GM23338 (cell line): ENCODE measurements around the gene LYPD5. TPM values are rescaled to one million over a fixed set of nuclear protein-coding genes. Genes with fewer than 3 reads are reported as not detected.

Experiments used
- ATAC-seq: fragments of 200-7000 bp; cut with Tn5 transposase; 3 replicates; pipeline ENCODE4 v1.9.1; 2020
- DNase-seq: peaks from one replicate; pipeline ENCODE4 v3.0.0-alpha.2; 2015; ENCODE audit warnings: low spot score
- H2AFZ ChIP-seq: fragments of 200-600 bp; sonication (generic); 2 replicates; pipeline ENCODE4 v1.8.0; 2016; ENCODE audit warnings: antibody characterized with exemption, mild to moderate bottlenecking, moderate library complexity
- H3F3A ChIP-seq: fragments of 200-600 bp; sonication (generic); replicated peaks from 2 replicates; pipeline ENCODE4 v1.8.0; 2017; ENCODE audit warnings: antibody characterized with exemption, mixed run types, low read depth
- H3K27ac ChIP-seq: fragments of 200-600 bp; sonication (generic); 2 replicates; pipeline ENCODE4 v1.6.1; 2016; ENCODE audit warnings: low read depth
- H3K27me3 ChIP-seq: fragments of 200-600 bp; sonication (generic); 2 replicates; pipeline ENCODE4 v1.8.0; 2016; ENCODE audit warnings: mild to moderate bottlenecking, mixed run types, moderate library complexity; ENCODE audit not compliant: insufficient read depth
- H3K36me3 ChIP-seq: fragments of 200-600 bp; sonication (generic); 2 replicates; pipeline ENCODE4 v1.8.0; 2016; ENCODE audit warnings: mild to moderate bottlenecking; ENCODE audit not compliant: insufficient read depth
- H3K4me1 ChIP-seq: fragments of 200-600 bp; sonication (generic); 2 replicates; pipeline ENCODE4 v1.8.0; 2016; ENCODE audit warnings: mild to moderate bottlenecking, moderate library complexity; ENCODE audit not compliant: insufficient read depth
- H3K4me2 ChIP-seq: fragments of 200-600 bp; sonication (generic); 2 replicates; pipeline ENCODE4 v1.7.1; 2017; ENCODE audit warnings: mixed run types
- H3K4me3 ChIP-seq: fragments of 200-600 bp; sonication (generic); 2 replicates; pipeline ENCODE4 v1.6.1; 2016; ENCODE audit warnings: mixed run types
- H3K79me2 ChIP-seq: fragments of 200-600 bp; sonication (generic); replicated peaks from 2 replicates; pipeline ENCODE4 v1.8.0; 2017; ENCODE audit warnings: mild to moderate bottlenecking; ENCODE audit not compliant: insufficient read depth
- H3K9me2 ChIP-seq: fragments of 200-600 bp; sonication (generic); 2 replicates; pipeline ENCODE4 v1.8.0; 2017; ENCODE audit not compliant: insufficient read depth
- H4K20me1 ChIP-seq: fragments of 200-600 bp; sonication (generic); replicated peaks from 2 replicates; pipeline ENCODE4 v1.8.0; 2017; ENCODE audit warnings: mild to moderate bottlenecking; ENCODE audit not compliant: insufficient read depth
- H3K27ac Mint-ChIP-seq: 2 replicates; pipeline ENCODE4 v1.8.0; 2020; ENCODE audit warnings: inconsistent platforms, mild to moderate bottlenecking, moderate library complexity, mixed read lengths
- H3K27me3 Mint-ChIP-seq: 3 replicates; pipeline ENCODE4 v1.8.0; 2022; ENCODE audit warnings: low read depth, mild to moderate bottlenecking, moderate library complexity, mixed read lengths, inconsistent platforms; ENCODE audit not compliant: insufficient read depth, poor library complexity
- H3K36me3 Mint-ChIP-seq: 3 replicates; pipeline ENCODE4 v1.8.0; 2021; ENCODE audit warnings: low read depth, mild to moderate bottlenecking, inconsistent platforms, moderate library complexity, mixed read lengths
- H3K4me1 Mint-ChIP-seq: 3 replicates; pipeline ENCODE4 v1.8.0; 2020; ENCODE audit warnings: mild to moderate bottlenecking, inconsistent platforms, mixed read lengths
- H3K4me3 Mint-ChIP-seq: 3 replicates; pipeline ENCODE4 v1.8.0; 2021; ENCODE audit warnings: moderate library complexity, mild to moderate bottlenecking, inconsistent platforms, mixed read lengths
- H3K9me3 Mint-ChIP-seq: 3 replicates; pipeline ENCODE4 v1.8.0; 2020; ENCODE audit warnings: moderate library complexity, mild to moderate bottlenecking, inconsistent platforms, mixed read lengths
- CREB1 ChIP-seq: fragments of 250-450 bp; sonication (Bioruptor Pico); IDR thresholded peaks from 2 replicates; pipeline ENCODE4 v1.5.0; 2020; ENCODE audit warnings: low read depth, mild to moderate bottlenecking, moderate library complexity
- ZNF114 ChIP-seq: fragments of 250-450 bp; sonication (Bioruptor Pico); IDR thresholded peaks from 2 replicates; pipeline ENCODE4 v1.5.0; 2020; ENCODE audit warnings: mild to moderate bottlenecking, moderate library complexity
- long read RNA-seq: library from polyadenylated mRNA; unstranded; transcript quantifications from one replicate; pipeline ENCODE4 v2.0.0, GENCODE V29; 2020; ENCODE audit not compliant: unreplicated experiment
- polyA plus RNA-seq: library from polyadenylated mRNA; unstranded; fragments of >200 nt; fragmentation: Nextera tagmentation; extraction: Ambion mirVana; gene quantifications from 2 replicates; pipeline ENCODE4 v1.2.1, GENCODE V29; 2016
- total RNA-seq: library from RNA; depleted of rRNA; stranded (reverse); fragments of >200 nt; shearing (Covaris generic); gene quantifications from 2 replicates; pipeline ENCODE4 v1.2.3, GENCODE V29; 2014; rRNA removed
- TF ChIP-seq, protein P1 (sequence below): IDR thresholded peaks from one replicate; pipeline ENCODE4 v1.6.1; 2018; ENCODE audit warnings: antibody characterized with exemption; ENCODE audit not compliant: unreplicated experiment
- TF ChIP-seq, protein P2 (sequence below), 2 experiments: fragments of 200-600 bp in 1 of 2; sonication (generic) in 1 of 2; conservative IDR thresholded peaks; 2 replicates each; pipeline versions ENCODE4 v1.5.1 to v1.6.1; 2016 to 2017; ENCODE audit warnings: antibody characterized with exemption in 2 of 2, low read depth in 2 of 2, mild to moderate bottlenecking in 2 of 2, moderate library complexity in 1 of 2

The LYPD5 gene, protein sequence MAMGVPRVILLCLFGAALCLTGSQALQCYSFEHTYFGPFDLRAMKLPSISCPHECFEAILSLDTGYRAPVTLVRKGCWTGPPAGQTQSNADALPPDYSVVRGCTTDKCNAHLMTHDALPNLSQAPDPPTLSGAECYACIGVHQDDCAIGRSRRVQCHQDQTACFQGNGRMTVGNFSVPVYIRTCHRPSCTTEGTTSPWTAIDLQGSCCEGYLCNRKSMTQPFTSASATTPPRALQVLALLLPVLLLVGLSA
- 0.54 and 1.1 TPM in 2 replicates for total RNA-seq
- polyA plus RNA-seq: 0.61 and 1.5 TPM in 2 replicates
- long read RNA-seq: 0 reads

DNA sequence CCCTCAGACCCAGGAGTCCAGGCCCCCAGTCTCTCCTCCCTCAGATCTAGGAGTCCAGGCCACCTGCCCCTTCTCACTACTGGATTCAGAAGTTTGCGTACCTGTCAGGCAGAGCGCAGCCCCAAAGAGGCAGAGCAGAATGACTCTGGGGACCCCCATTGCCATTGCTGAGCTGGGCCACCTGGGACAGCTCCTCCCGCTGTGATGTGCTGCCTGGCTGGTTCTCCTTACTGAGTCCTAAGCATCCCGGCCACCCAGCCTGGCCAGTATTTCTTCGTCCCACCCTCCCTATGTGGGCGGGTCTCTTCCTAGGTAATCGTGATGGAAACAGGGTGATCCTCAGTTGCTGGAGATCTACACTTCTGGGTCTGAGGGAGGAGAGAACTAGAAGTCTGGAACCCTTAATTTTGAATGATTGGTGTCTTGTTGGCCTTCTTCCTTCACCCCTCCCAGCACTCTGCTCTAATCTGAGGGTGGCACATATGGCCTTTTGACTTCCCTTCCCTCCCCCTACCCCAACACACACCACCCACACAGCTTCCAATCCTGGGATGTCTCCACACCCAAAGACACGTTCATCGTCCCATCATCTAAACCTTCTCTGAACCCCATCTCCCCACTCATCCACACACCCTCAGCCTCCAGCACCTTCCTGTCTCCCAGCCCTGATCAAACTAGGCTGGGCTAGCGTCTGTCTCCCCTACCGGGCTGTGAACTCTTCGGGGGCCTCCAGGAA is at the start of gene LYPD5:
Gene LYPD5, minus strand, starts transcription at position 232 of the 736 bp plus-strand sequence. Its CDS starts 67 bp downstream, at position 165.
- Histone ChIP-seq H3K79me2 (no peaks in the 10 kb centered on the region), H3K9me2 (0 out of 2 replicates have a peak, but pooled peaks cover 4% of the 10 kb centered on the region), H3K27me3 (peaks cover 28% of the 10 kb centered on the region), H3K4me2 (no peak within 1 kb of the TSS), H3K4me1 (no peaks in the 10 kb centered on the region), H3K27ac (no peak within 1 kb of the TSS), H3K36me3 (no peaks in the 10 kb centered on the region), H2AFZ (no peak within 1 kb of the TSS), H4K20me1 (no peaks in the 10 kb centered on the region), H3K4me3 (no peak within 1 kb of the TSS), H3F3A (no peaks in the 10 kb centered on the region)
- H3K4me3 Mint-ChIP-seq: no peak within 1 kb of the TSS
- TF ChIP-seq, protein P1, sequence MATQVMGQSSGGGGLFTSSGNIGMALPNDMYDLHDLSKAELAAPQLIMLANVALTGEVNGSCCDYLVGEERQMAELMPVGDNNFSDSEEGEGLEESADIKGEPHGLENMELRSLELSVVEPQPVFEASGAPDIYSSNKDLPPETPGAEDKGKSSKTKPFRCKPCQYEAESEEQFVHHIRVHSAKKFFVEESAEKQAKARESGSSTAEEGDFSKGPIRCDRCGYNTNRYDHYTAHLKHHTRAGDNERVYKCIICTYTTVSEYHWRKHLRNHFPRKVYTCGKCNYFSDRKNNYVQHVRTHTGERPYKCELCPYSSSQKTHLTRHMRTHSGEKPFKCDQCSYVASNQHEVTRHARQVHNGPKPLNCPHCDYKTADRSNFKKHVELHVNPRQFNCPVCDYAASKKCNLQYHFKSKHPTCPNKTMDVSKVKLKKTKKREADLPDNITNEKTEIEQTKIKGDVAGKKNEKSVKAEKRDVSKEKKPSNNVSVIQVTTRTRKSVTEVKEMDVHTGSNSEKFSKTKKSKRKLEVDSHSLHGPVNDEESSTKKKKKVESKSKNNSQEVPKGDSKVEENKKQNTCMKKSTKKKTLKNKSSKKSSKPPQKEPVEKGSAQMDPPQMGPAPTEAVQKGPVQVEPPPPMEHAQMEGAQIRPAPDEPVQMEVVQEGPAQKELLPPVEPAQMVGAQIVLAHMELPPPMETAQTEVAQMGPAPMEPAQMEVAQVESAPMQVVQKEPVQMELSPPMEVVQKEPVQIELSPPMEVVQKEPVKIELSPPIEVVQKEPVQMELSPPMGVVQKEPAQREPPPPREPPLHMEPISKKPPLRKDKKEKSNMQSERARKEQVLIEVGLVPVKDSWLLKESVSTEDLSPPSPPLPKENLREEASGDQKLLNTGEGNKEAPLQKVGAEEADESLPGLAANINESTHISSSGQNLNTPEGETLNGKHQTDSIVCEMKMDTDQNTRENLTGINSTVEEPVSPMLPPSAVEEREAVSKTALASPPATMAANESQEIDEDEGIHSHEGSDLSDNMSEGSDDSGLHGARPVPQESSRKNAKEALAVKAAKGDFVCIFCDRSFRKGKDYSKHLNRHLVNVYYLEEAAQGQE: peak; percentile 51
- TF ChIP-seq, protein P2, sequence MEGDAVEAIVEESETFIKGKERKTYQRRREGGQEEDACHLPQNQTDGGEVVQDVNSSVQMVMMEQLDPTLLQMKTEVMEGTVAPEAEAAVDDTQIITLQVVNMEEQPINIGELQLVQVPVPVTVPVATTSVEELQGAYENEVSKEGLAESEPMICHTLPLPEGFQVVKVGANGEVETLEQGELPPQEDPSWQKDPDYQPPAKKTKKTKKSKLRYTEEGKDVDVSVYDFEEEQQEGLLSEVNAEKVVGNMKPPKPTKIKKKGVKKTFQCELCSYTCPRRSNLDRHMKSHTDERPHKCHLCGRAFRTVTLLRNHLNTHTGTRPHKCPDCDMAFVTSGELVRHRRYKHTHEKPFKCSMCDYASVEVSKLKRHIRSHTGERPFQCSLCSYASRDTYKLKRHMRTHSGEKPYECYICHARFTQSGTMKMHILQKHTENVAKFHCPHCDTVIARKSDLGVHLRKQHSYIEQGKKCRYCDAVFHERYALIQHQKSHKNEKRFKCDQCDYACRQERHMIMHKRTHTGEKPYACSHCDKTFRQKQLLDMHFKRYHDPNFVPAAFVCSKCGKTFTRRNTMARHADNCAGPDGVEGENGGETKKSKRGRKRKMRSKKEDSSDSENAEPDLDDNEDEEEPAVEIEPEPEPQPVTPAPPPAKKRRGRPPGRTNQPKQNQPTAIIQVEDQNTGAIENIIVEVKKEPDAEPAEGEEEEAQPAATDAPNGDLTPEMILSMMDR (conservative IDR thresholded peaks at IDR 0.05; ENCODE audit: low read depth in 2 of 2): no peak
- H3K9me3 Mint-ChIP-seq: no peaks in the 10 kb centered on the region
- no peaks in the 10 kb centered on the region; the same call in 1 of the 3 replicates for H3K4me1 Mint-ChIP-seq
- DNase-seq: no peak
- H3K36me3 Mint-ChIP-seq: no peaks in the 10 kb centered on the region
- no peak for ATAC-seq
- H3K27me3 Mint-ChIP-seq: peaks cover 35% of the 10 kb centered on the region
- no peak within 1 kb of the TSS for H3K27ac Mint-ChIP-seq

DNA sequence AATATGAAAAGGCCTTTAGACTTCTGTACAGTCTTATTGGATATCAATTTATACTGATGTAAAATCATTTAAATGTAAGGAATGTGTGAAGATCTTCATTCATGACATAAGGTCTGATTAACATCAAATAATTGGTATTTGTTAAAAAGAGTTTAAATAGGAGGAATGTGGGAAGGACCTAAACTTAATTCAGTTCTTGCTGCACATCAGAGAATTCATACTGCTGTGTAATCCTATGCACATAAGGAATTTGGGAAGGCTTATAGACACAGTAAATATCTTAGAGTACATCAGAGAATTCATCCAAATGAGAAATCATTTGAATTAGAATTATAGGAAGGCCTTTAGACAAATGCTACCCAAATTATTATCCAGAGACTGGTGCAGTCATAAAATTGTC is 46.6 kb upstream of the LYPD5 start:
- ATAC-seq (no peak), DNase-seq (no peak)
- Histone ChIP-seq H2AFZ (no peak overlapping the region), H3K9me2 (no peaks in the 10 kb centered on the region), H3K4me3 (no peak overlapping the region), H3K36me3 (peaks cover 57% of the 10 kb centered on the region), H3K4me1 (no peaks in the 10 kb centered on the region), H3K27ac (peak overlapping the region; percentile 5; the same call in 1 of the 2 replicates), H3K4me2 (no peak overlapping the region), H3K79me2 (no peaks in the 10 kb centered on the region), H3F3A (no peaks in the 10 kb centered on the region), H4K20me1 (no peaks in the 10 kb centered on the region), H3K27me3 (no peaks in the 10 kb centered on the region)
- peaks cover 86% of the 10 kb centered on the region for H3K9me3 Mint-ChIP-seq
- H3K36me3 Mint-ChIP-seq: peaks cover 80% of the 10 kb centered on the region
- H3K27ac Mint-ChIP-seq: no peak overlapping the region
- H3K4me1 Mint-ChIP-seq: no peaks in the 10 kb centered on the region
- no peak overlapping the region for H3K4me3 Mint-ChIP-seq
- TF ChIP-seq CREB1 (no peak), ZNF114 (CRISPR knock-in tag) (no peak)
- H3K27me3 Mint-ChIP-seq: no peaks in the 10 kb centered on the region
